ENCODE results near the gene RRAGC. TPM values are rescaled to one million over a fixed set of nuclear protein-coding genes. Genes with fewer than 3 reads are reported as not detected.

Gene RRAGC
- total and polyA plus RNA-seq, 2 of the 13 experiments (the other 11 are each of a cell fraction or from before 2014, with no cell fraction given) = 7.6 to 8.0 TPM

GRCh38 chr1:38859561-38860453 lies at the start of gene RRAGC (continued):
- no peak for TF ChIP-seq ZNF589 (CRISPR knock-in tag; conservative IDR thresholded peaks at IDR 0.05)
- TF ChIP-seq NFE2L1 (CRISPR knock-in tag; IDR thresholded peaks at IDR 0.05; ENCODE audit: borderline replicate concordance) = no peak
- no peak for TF ChIP-seq SP1 (IDR thresholded peaks at IDR 0.05)
- TF ChIP-seq SP1 (CRISPR knock-in tag; IDR thresholded peaks at IDR 0.05) = peak; percentile 79
- no peak for TF ChIP-seq NR3C1 (CRISPR knock-in tag; IDR thresholded peaks at IDR 0.05)
- TF ChIP-seq ZBTB46 (CRISPR knock-in tag; IDR thresholded peaks at IDR 0.05; ENCODE audit: borderline replicate concordance) = no peak
- 0 out of 2 replicates have a peak, but pooled peaks have one; percentile 22 for TF ChIP-seq ZHX2 (IDR thresholded peaks at IDR 0.05; ENCODE audit: low read depth)
- no peak for TF ChIP-seq ZHX2 (CRISPR knock-in tag; IDR thresholded peaks at IDR 0.05; ENCODE audit: borderline replicate concordance)
- TF ChIP-seq RAD21 (CRISPR knock-in tag; IDR thresholded peaks at IDR 0.05) = no peak; the same call in 1 of the 2 replicates
- TF ChIP-seq CAMTA2 (CRISPR knock-in tag; IDR thresholded peaks at IDR 0.05; ENCODE audit: borderline replicate concordance) = no peak
- no peak for TF ChIP-seq TSC22D2 (CRISPR knock-in tag; IDR thresholded peaks at IDR 0.05; ENCODE audit: borderline replicate concordance)
- TF ChIP-seq ARNTL (CRISPR knock-in tag; IDR thresholded peaks at IDR 0.05) = peak; percentile 99
- TF ChIP-seq SMAD3 (CRISPR knock-in tag; IDR thresholded peaks at IDR 0.05) = no peak
- peak; percentile 55 for TF ChIP-seq JARID2 (CRISPR knock-in tag; IDR thresholded peaks at IDR 0.05; ENCODE audit: insufficient replicate concordance)
- TF ChIP-seq GPBP1L1 (CRISPR knock-in tag; IDR thresholded peaks at IDR 0.05) = no peak
- no peak for TF ChIP-seq ZNF576 (CRISPR knock-in tag; IDR thresholded peaks at IDR 0.05)
- TF ChIP-seq HDAC6 (IDR thresholded peaks at IDR 0.05; ENCODE audit: low read depth, low read length) = no peak
- TF ChIP-seq RFX1 (IDR thresholded peaks at IDR 0.05) = no peak
- no peak for TF ChIP-seq ZNF121 (CRISPR knock-in tag; IDR thresholded peaks at IDR 0.05)
- peak; percentile 40 to 66 for TF ChIP-seq POLR2A (IDR thresholded peaks at IDR 0.05; ENCODE audit: insufficient read depth in 1 of 2, low read depth in 2 of 2, low read length in 2 of 2)
- no peak; the same call in 1 of the 2 replicates for TF ChIP-seq MXD3 (CRISPR knock-in tag; IDR thresholded peaks at IDR 0.05)
